H4 (cell line): ENCODE measurements around the gene KSR1. TPM values are rescaled to one million over a fixed set of nuclear protein-coding genes. Genes with fewer than 3 reads are reported as not detected.
"Not testable (repeated sequence)": the region's sequence is repeated elsewhere in the genome, so short reads cannot be mapped to it uniquely, and the experiment has no call there.

ENCODE experiments used
- DNase-seq: peaks from one replicate; pipeline ENCODE4 v3.0.0-alpha.2; 2015; ENCODE audit warnings: low spot score
- total RNA-seq: library from RNA; depleted of rRNA; stranded (reverse); fragments of >200 nt; shearing (Covaris generic); gene quantifications from 2 replicates; pipeline ENCODE4 v1.2.3, GENCODE V29; 2014

Gene KSR1
- total RNA-seq, 1 experiment from 2014 or later: 3.9 TPM

- no peak for DNase-seq
These were observed 153.5 kb downstream of the KSR1 start for GRCh38 chr17:27609611-27610303.

- no peak for DNase-seq
These were observed 154.0 kb downstream of the KSR1 start for GRCh38 chr17:27610304-27610677.

- DNase-seq: no peak
These were observed 156.0 kb downstream of the KSR1 start for GRCh38 chr17:27612160-27612770.

GRCh38 chr17:27613433-27613832 lies 157.2 kb downstream of the KSR1 start:
- DNase-seq: no peak

- no peak for DNase-seq
These were observed 158.9 kb downstream of the KSR1 start for GRCh38 chr17:27615121-27615520.

- DNase-seq: no peak
These were observed 160.2 kb downstream of the KSR1 start for GRCh38 chr17:27616414-27616813.

- no peak for DNase-seq
These were observed 162.2 kb downstream of the KSR1 start for GRCh38 chr17:27618417-27618816.

GRCh38 chr17:27620721-27621120 lies 164.5 kb downstream of the KSR1 start:
- DNase-seq: no peak

GRCh38 chr17:27621536-27621935 lies 165.3 kb downstream of the KSR1 start:
- no peak for DNase-seq

- DNase-seq: no peak
These were observed 165.8 kb downstream of the KSR1 start for GRCh38 chr17:27621942-27622559.

GRCh38 chr17:27622986-27623385 lies 166.7 kb downstream of the KSR1 start:
- DNase-seq: no peak

- no peak for DNase-seq
These were observed 167.4 kb downstream of the KSR1 start for GRCh38 chr17:27623614-27624013.

GRCh38 chr17:27624539-27624938 lies 168.3 kb downstream of the KSR1 start:
- DNase-seq: no peak

GRCh38 chr17:27625856-27626255 lies 169.6 kb downstream of the KSR1 start:
- no peak for DNase-seq

GRCh38 chr17:27627514-27627913 lies 171.3 kb downstream of the KSR1 start:
- DNase-seq: no peak

GRCh38 chr17:27628376-27628775 lies 172.1 kb downstream of the KSR1 start:
- no peak for DNase-seq

GRCh38 chr17:27629260-27629659 lies 173.0 kb downstream of the KSR1 start:
- DNase-seq: not testable (repeated sequence)

GRCh38 chr17:27630607-27631410 lies 174.6 kb downstream of the KSR1 start, which contains the start of gene LGALS9:
Gene LGALS9 (plus strand): TSS chr17:27631188. CDS start chr17:27631266, 78 bp downstream.
- DNase-seq: peak; percentile 16

- DNase-seq: no peak
These were observed 175.1 kb downstream of the KSR1 start for GRCh38 chr17:27631411-27631760.

- DNase-seq: no peak
These were observed 175.9 kb downstream of the KSR1 start for GRCh38 chr17:27631897-27632725.

- DNase-seq: peak; percentile 21
These were observed 176.5 kb downstream of the KSR1 start for GRCh38 chr17:27632766-27633165.
